ENCODE measurements around the gene NOC3L.

NOC3L gene

GRCh38 chr10:94402204-94402842, 39.6 kb upstream of the NOC3L start, which contains the start of gene TBC1D12 (continued):
- TF ChIP-seq ZNF513 (tag by site-specific recombination; IDR thresholded peaks at IDR 0.05) = peak; percentile 94
- no peak for TF ChIP-seq ZNF561 (tag by site-specific recombination; IDR thresholded peaks at IDR 0.05; ENCODE audit: borderline replicate concordance)
- TF ChIP-seq ZNF677 (tag by site-specific recombination; IDR thresholded peaks at IDR 0.05) = peak; percentile 93
- peak; percentile 68 for TF ChIP-seq SP7 (tag by site-specific recombination; IDR thresholded peaks at IDR 0.05)
- no peak for TF ChIP-seq ZNF510 (tag by site-specific recombination; IDR thresholded peaks at IDR 0.05; ENCODE audit: insufficient replicate concordance)
- TF ChIP-seq ZNF133 (tag by site-specific recombination; IDR thresholded peaks at IDR 0.05) = no peak
- no peak for TF ChIP-seq KLF7 (tag by site-specific recombination; IDR thresholded peaks at IDR 0.05; ENCODE audit: borderline replicate concordance)
- TF ChIP-seq ZNF426 (tag by site-specific recombination; IDR thresholded peaks at IDR 0.05) = no peak
- no peak for TF ChIP-seq ZNF785 (tag by site-specific recombination; IDR thresholded peaks at IDR 0.05)
- TF ChIP-seq, protein P1, sequence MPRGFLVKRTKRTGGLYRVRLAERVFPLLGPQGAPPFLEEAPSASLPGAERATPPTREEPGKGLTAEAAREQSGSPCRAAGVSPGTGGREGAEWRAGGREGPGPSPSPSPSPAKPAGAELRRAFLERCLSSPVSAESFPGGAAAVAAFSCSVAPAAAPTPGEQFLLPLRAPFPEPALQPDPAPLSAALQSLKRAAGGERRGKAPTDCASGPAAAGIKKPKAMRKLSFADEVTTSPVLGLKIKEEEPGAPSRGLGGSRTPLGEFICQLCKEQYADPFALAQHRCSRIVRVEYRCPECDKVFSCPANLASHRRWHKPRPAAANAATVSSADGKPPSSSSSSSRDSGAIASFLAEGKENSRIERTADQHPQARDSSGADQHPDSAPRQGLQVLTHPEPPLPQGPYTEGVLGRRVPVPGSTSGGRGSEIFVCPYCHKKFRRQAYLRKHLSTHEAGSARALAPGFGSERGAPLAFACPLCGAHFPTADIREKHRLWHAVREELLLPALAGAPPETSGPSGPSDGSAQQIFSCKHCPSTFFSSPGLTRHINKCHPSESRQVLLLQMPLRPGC (tag by site-specific recombination; IDR thresholded peaks at IDR 0.05) = no peak
- TF ChIP-seq ZNF449 (tag by site-specific recombination; IDR thresholded peaks at IDR 0.05) = peak; percentile 63; the same call in 1 of the 2 replicates
- TF ChIP-seq ZNF223 (tag by site-specific recombination; IDR thresholded peaks at IDR 0.05) = peak; percentile 64; the same call in 1 of the 2 replicates
- no peak for TF ChIP-seq ZNF221 (tag by site-specific recombination; IDR thresholded peaks at IDR 0.05; ENCODE audit: borderline replicate concordance)
- peak; percentile 65; the same call in 1 of the 2 replicates for TF ChIP-seq ZNF660 (tag by site-specific recombination; IDR thresholded peaks at IDR 0.05)
- TF ChIP-seq, protein P2, sequence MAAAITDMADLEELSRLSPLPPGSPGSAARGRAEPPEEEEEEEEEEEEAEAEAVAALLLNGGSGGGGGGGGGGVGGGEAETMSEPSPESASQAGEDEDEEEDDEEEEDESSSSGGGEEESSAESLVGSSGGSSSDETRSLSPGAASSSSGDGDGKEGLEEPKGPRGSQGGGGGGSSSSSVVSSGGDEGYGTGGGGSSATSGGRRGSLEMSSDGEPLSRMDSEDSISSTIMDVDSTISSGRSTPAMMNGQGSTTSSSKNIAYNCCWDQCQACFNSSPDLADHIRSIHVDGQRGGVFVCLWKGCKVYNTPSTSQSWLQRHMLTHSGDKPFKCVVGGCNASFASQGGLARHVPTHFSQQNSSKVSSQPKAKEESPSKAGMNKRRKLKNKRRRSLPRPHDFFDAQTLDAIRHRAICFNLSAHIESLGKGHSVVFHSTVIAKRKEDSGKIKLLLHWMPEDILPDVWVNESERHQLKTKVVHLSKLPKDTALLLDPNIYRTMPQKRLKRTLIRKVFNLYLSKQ (tag by site-specific recombination; IDR thresholded peaks at IDR 0.05; ENCODE audit: borderline replicate concordance) = no peak
- TF ChIP-seq ZNF692 (tag by site-specific recombination; IDR thresholded peaks at IDR 0.05) = peak; percentile 65; the same call in 1 of the 2 replicates
- TF ChIP-seq ZFHX2 (tag by site-specific recombination; conservative IDR thresholded peaks at IDR 0.05) = peak; percentile 92
- no peak for TF ChIP-seq BCL6B (tag by site-specific recombination; IDR thresholded peaks at IDR 0.05)
- no peak for TF ChIP-seq PRDM1 (tag by site-specific recombination; IDR thresholded peaks at IDR 0.05)
- no peak for TF ChIP-seq ZBTB48 (tag by site-specific recombination; IDR thresholded peaks at IDR 0.05)
- no peak for TF ChIP-seq ZNF837 (tag by site-specific recombination; IDR thresholded peaks at IDR 0.05)
- TF ChIP-seq KLF10 (tag by site-specific recombination; IDR thresholded peaks at IDR 0.05) = peak; percentile 41; the same call in 1 of the 2 replicates
- TF ChIP-seq ZNF473 (tag by site-specific recombination; IDR thresholded peaks at IDR 0.05) = no peak
- no peak for TF ChIP-seq GLI2 (tag by site-specific recombination; IDR thresholded peaks at IDR 0.05; ENCODE audit: borderline replicate concordance, low read depth)
- no peak for TF ChIP-seq ZBTB1 (tag by site-specific recombination; IDR thresholded peaks at IDR 0.05)
- TF ChIP-seq ZNF488 (tag by site-specific recombination; IDR thresholded peaks at IDR 0.05) = no peak
- no peak for TF ChIP-seq ZSCAN16 (tag by site-specific recombination; IDR thresholded peaks at IDR 0.05)
- TF ChIP-seq ZNF664 (tag by site-specific recombination; IDR thresholded peaks at IDR 0.05) = no peak
- no peak for TF ChIP-seq ZNF239 (tag by site-specific recombination; IDR thresholded peaks at IDR 0.05)

Measured in HEK293 (cell line).